PC-3 (cell line): ENCODE measurements around the gene PIK3IP1. TPM values are rescaled to one million over a fixed set of nuclear protein-coding genes. Genes with fewer than 3 reads are reported as not detected.

ENCODE experiments used
- ATAC-seq: fragments of 200-7000 bp; cut with Tn5 transposase; 2 replicates; pipeline ENCODE4 v1.9.1; 2020; ENCODE audit warnings: mild to moderate bottlenecking, moderate library complexity
- BruUV-seq: library from RNA; stranded (reverse); fragments of 400-500 nt; replicated peaks from 2 replicates; lab custom pipeline; 2021; lab: Mats Ljungman, UMichigan
- CTCF ChIA-PET: fragments of 300-600 bp; sonication (Branson Sonifier 250); formaldehyde crosslinking; loops from one replicate; lab custom pipeline; 2022; ENCODE audit warnings: antibody characterized with exemption; lab: Charles Lee
- POLR2A ChIA-PET: fragments of 300-600 bp; sonication (Branson Sonifier 250); formaldehyde crosslinking; loops from one replicate; lab custom pipeline; 2022; ENCODE audit warnings: antibody characterized with exemption; ENCODE audit not compliant: unreplicated experiment; lab: Charles Lee
- DNase-seq: peaks from one replicate; pipeline ENCODE4 v3.0.0-alpha.2; 2015
- H2AFZ ChIP-seq: fragments of 300-600 bp; sonication (generic); 2 replicates; pipeline ENCODE4 v1.6.0; 2016; ENCODE audit warnings: antibody characterized with exemption, low read length
- H3F3A ChIP-seq: fragments of 300-600 bp; sonication (generic); one replicate; pipeline ENCODE4 v1.6.0; 2017; ENCODE audit warnings: antibody characterized with exemption, low read length, control low read depth, mild to moderate bottlenecking; ENCODE audit not compliant: unreplicated experiment
- H3K27ac ChIP-seq: fragments of 300-600 bp; sonication (generic); 2 replicates; pipeline ENCODE4 v1.5.1; 2016; ENCODE audit warnings: mild to moderate bottlenecking, low read length
- H3K27me3 ChIP-seq: fragments of 300-600 bp; sonication (generic); 2 replicates; pipeline ENCODE4 v1.6.1; 2016; ENCODE audit warnings: low read length, mixed read lengths
- H3K36me3 ChIP-seq: fragments of 300-600 bp; sonication (generic); 2 replicates; pipeline ENCODE4 v1.6.1; 2016; ENCODE audit warnings: low read depth, mixed run types, low read length, mixed read lengths
- H3K4me1 ChIP-seq: fragments of 300-600 bp; sonication (generic); 2 replicates; pipeline ENCODE4 v1.5.1; 2016; ENCODE audit warnings: low read length; ENCODE audit not compliant: insufficient read depth
- H3K4me2 ChIP-seq: fragments of 300-600 bp; sonication (generic); 2 replicates; pipeline ENCODE4 v1.6.0; 2016; ENCODE audit warnings: low read length
- H3K4me3 ChIP-seq: fragments of 300-600 bp; sonication (generic); 2 replicates; pipeline ENCODE4 v1.5.1; 2016; ENCODE audit warnings: mild to moderate bottlenecking, low read length, mixed read lengths
- H3K79me2 ChIP-seq: fragments of 300-600 bp; sonication (generic); 2 replicates; pipeline ENCODE4 v1.6.1; 2017; ENCODE audit warnings: low read length, mixed read lengths
- H3K9ac ChIP-seq: fragments of 300-600 bp; sonication (generic); 2 replicates; pipeline ENCODE4 v1.6.0; 2016; ENCODE audit warnings: mild to moderate bottlenecking, low read length
- H3K9me2 ChIP-seq: fragments of 300-600 bp; sonication (generic); replicated peaks from 2 replicates; pipeline ENCODE4 v1.6.1; 2016; ENCODE audit warnings: mixed run types, low read length, mixed read lengths
- H3K9me3 ChIP-seq: fragments of 300-600 bp; sonication (generic); 2 replicates; pipeline ENCODE4 v1.6.1; 2016; ENCODE audit warnings: low read length, mixed read lengths
- H4K20me1 ChIP-seq: fragments of 300-600 bp; sonication (generic); 2 replicates; pipeline ENCODE4 v1.6.1; 2016; ENCODE audit warnings: low read length, mixed read lengths
- EZH2 ChIP-seq: fragments of 300-600 bp; sonication (generic); IDR thresholded peaks from one replicate; pipeline ENCODE4 v1.6.1; 2017; ENCODE audit warnings: antibody characterized with exemption, mild to moderate bottlenecking, low read length; ENCODE audit not compliant: unreplicated experiment
- EZH2phosphoT487 ChIP-seq: fragments of 300-600 bp; sonication (generic); IDR thresholded peaks from 2 replicates; pipeline ENCODE4 v1.6.1; 2018; ENCODE audit warnings: mild to moderate bottlenecking, antibody characterized with exemption, low read length, borderline replicate concordance
- intact Hi-C: fragments of 100-400 bp; cut with micrococcal nuclease; formaldehyde crosslinking; loops from 2 replicates; pipeline ENCODE4 v1.9.0; 2023
- total RNA-seq: library from RNA; depleted of rRNA; stranded (reverse); fragments of >200 nt; gene quantifications from 2 replicates; pipeline ENCODE4 v1.2.3, GENCODE V29; 2014
- TF ChIP-seq, protein P1 (sequence below): fragments of 300-600 bp; sonication (generic); conservative IDR thresholded peaks from 2 replicates; pipeline ENCODE4 v1.5.1; 2017; ENCODE audit warnings: antibody characterized with exemption, low read depth, mild to moderate bottlenecking, low read length

The PIK3IP1 gene
- total RNA-seq, 1 experiment from 2014 or later = 1.9 TPM

DNA sequence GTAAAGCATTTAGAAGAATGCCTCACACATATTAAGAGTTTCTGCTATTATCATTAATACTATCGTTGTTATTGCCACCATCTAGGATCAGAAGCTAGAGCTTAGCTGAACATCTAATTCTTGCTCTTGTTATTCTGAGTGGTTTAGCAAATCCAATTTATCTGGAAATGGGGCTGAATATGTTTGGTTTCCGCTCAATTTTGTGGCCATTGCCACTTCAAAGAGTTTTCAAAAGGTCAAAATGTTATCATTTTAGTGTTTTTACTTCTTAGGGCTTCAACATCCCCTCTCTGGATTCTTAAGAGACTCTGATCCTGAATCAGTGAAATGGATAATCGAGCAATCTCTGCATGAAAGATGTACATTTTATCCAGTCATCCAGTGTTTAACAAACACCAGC, 10.2 kb upstream of the PIK3IP1 start:
- no peaks in the 10 kb centered on the region for H3K9me2 ChIP-seq
- H3K79me2 ChIP-seq = no peaks in the 10 kb centered on the region
- ATAC-seq (no peak), DNase-seq (no peak)
- no peaks in the 10 kb centered on the region for H3F3A ChIP-seq
- no peaks in the 10 kb centered on the region for H4K20me1 ChIP-seq
- H3K4me3 ChIP-seq = no peak overlapping the region
- H3K9ac ChIP-seq = no peak overlapping the region
- no peaks in the 10 kb centered on the region for H3K4me1 ChIP-seq
- H2AFZ ChIP-seq = no peak overlapping the region
- ChIA-PET CTCF (no interaction called here), POLR2A (no interaction called here)
- no peak overlapping the region for H3K27ac ChIP-seq
- H3K9me3 ChIP-seq = no peaks in the 10 kb centered on the region
- H3K4me2 ChIP-seq = no peak overlapping the region
- no peaks in the 10 kb centered on the region for H3K27me3 ChIP-seq
- intact Hi-C loops = no loop called here
- no peaks in the 10 kb centered on the region for H3K36me3 ChIP-seq
- TF ChIP-seq, protein P1, sequence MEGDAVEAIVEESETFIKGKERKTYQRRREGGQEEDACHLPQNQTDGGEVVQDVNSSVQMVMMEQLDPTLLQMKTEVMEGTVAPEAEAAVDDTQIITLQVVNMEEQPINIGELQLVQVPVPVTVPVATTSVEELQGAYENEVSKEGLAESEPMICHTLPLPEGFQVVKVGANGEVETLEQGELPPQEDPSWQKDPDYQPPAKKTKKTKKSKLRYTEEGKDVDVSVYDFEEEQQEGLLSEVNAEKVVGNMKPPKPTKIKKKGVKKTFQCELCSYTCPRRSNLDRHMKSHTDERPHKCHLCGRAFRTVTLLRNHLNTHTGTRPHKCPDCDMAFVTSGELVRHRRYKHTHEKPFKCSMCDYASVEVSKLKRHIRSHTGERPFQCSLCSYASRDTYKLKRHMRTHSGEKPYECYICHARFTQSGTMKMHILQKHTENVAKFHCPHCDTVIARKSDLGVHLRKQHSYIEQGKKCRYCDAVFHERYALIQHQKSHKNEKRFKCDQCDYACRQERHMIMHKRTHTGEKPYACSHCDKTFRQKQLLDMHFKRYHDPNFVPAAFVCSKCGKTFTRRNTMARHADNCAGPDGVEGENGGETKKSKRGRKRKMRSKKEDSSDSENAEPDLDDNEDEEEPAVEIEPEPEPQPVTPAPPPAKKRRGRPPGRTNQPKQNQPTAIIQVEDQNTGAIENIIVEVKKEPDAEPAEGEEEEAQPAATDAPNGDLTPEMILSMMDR = no peak
- TF ChIP-seq EZH2phosphoT487 (no peak), EZH2 (no peak)
- no TSS peak for BruUV-seq

GRCh38 chr22:31302006-31302405, 9.7 kb upstream of the PIK3IP1 start:
- no peak overlapping the region for H3K4me3 ChIP-seq
- H2AFZ ChIP-seq = no peak overlapping the region
- POLR2A ChIA-PET = no interaction called here
- intact Hi-C loops = no loop called here
- H3K27ac ChIP-seq = no peak overlapping the region
- no peaks in the 10 kb centered on the region for H4K20me1 ChIP-seq
- no peaks in the 10 kb centered on the region for H3K9me2 ChIP-seq
- no peak overlapping the region for H3K9ac ChIP-seq
- H3K4me2 ChIP-seq = no peak overlapping the region
- H3K79me2 ChIP-seq = no peaks in the 10 kb centered on the region
- DNase-seq (no peak), ATAC-seq (no peak)
- H3K9me3 ChIP-seq = no peaks in the 10 kb centered on the region
- no peaks in the 10 kb centered on the region for H3K27me3 ChIP-seq
- TF ChIP-seq, protein P1 = no peak
- TF ChIP-seq EZH2 = no peak
- TF ChIP-seq EZH2phosphoT487 = no peak
- H3K4me1 ChIP-seq = no peaks in the 10 kb centered on the region
- H3K36me3 ChIP-seq = no peaks in the 10 kb centered on the region
- BruUV-seq = no TSS peak
- no peaks in the 10 kb centered on the region for H3F3A ChIP-seq
- CTCF ChIA-PET = no interaction called here

- no TSS peak for BruUV-seq
- ChIA-PET CTCF (no interaction called here), POLR2A (no interaction called here)
Measured at GRCh38 chr22:31300896-31301295, 8.6 kb upstream of the PIK3IP1 start.

More at GRCh38 chr22:31300896-31301295, 8.6 kb upstream of the PIK3IP1 start:
- intact Hi-C loops = no loop called here
- Histone ChIP-seq H4K20me1 (no peaks in the 10 kb centered on the region), H3K9me3 (no peaks in the 10 kb centered on the region), H3K4me1 (0 out of 2 replicates have a peak, but pooled peaks cover 4% of the 10 kb centered on the region), H3K27me3 (no peaks in the 10 kb centered on the region), H3F3A (no peaks in the 10 kb centered on the region), H3K9ac (no peak overlapping the region), H3K79me2 (no peaks in the 10 kb centered on the region), H3K4me3 (no peak overlapping the region), H3K27ac (no peak overlapping the region), H3K9me2 (no peaks in the 10 kb centered on the region), H3K36me3 (no peaks in the 10 kb centered on the region), H2AFZ (no peak overlapping the region), H3K4me2 (no peak overlapping the region)
- DNase-seq (no peak), ATAC-seq (no peak)
- no peak for TF ChIP-seq EZH2phosphoT487
- TF ChIP-seq EZH2 = no peak
- TF ChIP-seq, protein P1 = no peak
